KMS-11 (cell line): ENCODE data around the gene CDH4.

Source experiments
- H2AFZ ChIP-seq: fragments of 200-600 bp; sonication (generic); 2 replicates; pipeline ENCODE4 v1.6.1; 2016; ENCODE audit warnings: antibody characterized with exemption, mixed run types, low read depth
- H3K27ac ChIP-seq: fragments of 200-600 bp; sonication (generic); 2 replicates; pipeline ENCODE4 v1.6.1; 2016; ENCODE audit warnings: mild to moderate bottlenecking, mixed run types
- H3K27me3 ChIP-seq: fragments of 200-600 bp; sonication (generic); 2 replicates; pipeline ENCODE4 v1.6.1; 2017; ENCODE audit warnings: mild to moderate bottlenecking, low read depth, mixed run types, moderate library complexity; ENCODE audit not compliant: insufficient read depth
- H3K36me3 ChIP-seq: fragments of 200-600 bp; sonication (generic); 2 replicates; pipeline ENCODE4 v1.6.1; 2017; ENCODE audit warnings: mild to moderate bottlenecking, mixed run types; ENCODE audit not compliant: insufficient read depth
- H3K4me1 ChIP-seq: fragments of 200-600 bp; sonication (generic); 2 replicates; pipeline ENCODE4 v1.6.1; 2016; ENCODE audit warnings: mild to moderate bottlenecking, low read depth, mixed run types; ENCODE audit not compliant: poor library complexity, severe bottlenecking
- H3K4me2 ChIP-seq: fragments of 200-600 bp; sonication (generic); 2 replicates; pipeline ENCODE4 v1.7.0; 2016; ENCODE audit warnings: mild to moderate bottlenecking, mixed run types
- H3K4me3 ChIP-seq: fragments of 200-600 bp; sonication (generic); IDR thresholded peaks from 2 replicates; pipeline ENCODE4 v1.6.1; 2017; ENCODE audit warnings: low read depth, low read length, mixed read lengths; ENCODE audit not compliant: insufficient read depth
- H3K79me2 ChIP-seq: fragments of 200-600 bp; sonication (generic); 2 replicates; pipeline ENCODE4 v1.6.1; 2016; ENCODE audit warnings: low read depth, mixed run types; ENCODE audit not compliant: insufficient read depth
- H3K9ac ChIP-seq: fragments of 200-600 bp; sonication (generic); 2 replicates; pipeline ENCODE4 v1.6.1; 2016; ENCODE audit warnings: mild to moderate bottlenecking, mixed run types
- H4K20me1 ChIP-seq: fragments of 200-600 bp; sonication (generic); 2 replicates; pipeline ENCODE4 v1.6.1; 2016; ENCODE audit warnings: mild to moderate bottlenecking, mixed run types; ENCODE audit not compliant: insufficient read depth
- TF ChIP-seq, protein P1 (sequence below): fragments of 200-600 bp; sonication (generic); conservative IDR thresholded peaks from 2 replicates; pipeline ENCODE4 v1.6.1; 2017; ENCODE audit warnings: low read depth, mild to moderate bottlenecking, antibody characterized with exemption, low read length, moderate library complexity, mixed read lengths

The CDH4 gene

DNA sequence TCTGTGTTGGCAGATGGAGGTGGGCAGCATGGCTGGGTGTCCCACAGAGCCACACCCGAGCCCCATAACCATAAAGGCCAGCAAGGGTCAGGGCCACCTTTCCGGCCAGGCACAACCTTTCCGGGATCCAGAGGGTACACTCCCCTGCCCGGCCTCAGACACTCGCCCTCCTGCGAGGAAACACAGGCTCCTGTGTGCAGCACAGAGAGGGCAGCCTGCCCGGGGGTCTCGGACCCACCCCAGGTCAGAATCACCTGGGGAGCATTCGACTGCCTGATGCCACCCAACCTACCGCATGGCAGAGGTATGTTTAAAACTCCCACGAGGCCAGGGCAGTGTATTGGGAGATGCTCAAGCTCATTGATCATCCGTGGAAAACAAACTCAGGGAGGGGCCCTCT is 553.3 kb downstream of the CDH4 start:
- H4K20me1 ChIP-seq: no peaks in the 10 kb centered on the region
- no peaks in the 10 kb centered on the region for H3K4me1 ChIP-seq
- H3K79me2 ChIP-seq: no peaks in the 10 kb centered on the region
- H3K27ac ChIP-seq: no peak overlapping the region
- H3K4me2 ChIP-seq: no peak overlapping the region
- no peak overlapping the region for H3K4me3 ChIP-seq
- H3K9ac ChIP-seq: no peak overlapping the region
- no peak overlapping the region for H2AFZ ChIP-seq
- H3K36me3 ChIP-seq: no peaks in the 10 kb centered on the region
- TF ChIP-seq, protein P1, sequence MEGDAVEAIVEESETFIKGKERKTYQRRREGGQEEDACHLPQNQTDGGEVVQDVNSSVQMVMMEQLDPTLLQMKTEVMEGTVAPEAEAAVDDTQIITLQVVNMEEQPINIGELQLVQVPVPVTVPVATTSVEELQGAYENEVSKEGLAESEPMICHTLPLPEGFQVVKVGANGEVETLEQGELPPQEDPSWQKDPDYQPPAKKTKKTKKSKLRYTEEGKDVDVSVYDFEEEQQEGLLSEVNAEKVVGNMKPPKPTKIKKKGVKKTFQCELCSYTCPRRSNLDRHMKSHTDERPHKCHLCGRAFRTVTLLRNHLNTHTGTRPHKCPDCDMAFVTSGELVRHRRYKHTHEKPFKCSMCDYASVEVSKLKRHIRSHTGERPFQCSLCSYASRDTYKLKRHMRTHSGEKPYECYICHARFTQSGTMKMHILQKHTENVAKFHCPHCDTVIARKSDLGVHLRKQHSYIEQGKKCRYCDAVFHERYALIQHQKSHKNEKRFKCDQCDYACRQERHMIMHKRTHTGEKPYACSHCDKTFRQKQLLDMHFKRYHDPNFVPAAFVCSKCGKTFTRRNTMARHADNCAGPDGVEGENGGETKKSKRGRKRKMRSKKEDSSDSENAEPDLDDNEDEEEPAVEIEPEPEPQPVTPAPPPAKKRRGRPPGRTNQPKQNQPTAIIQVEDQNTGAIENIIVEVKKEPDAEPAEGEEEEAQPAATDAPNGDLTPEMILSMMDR: no peak
- H3K27me3 ChIP-seq: peaks cover 63% of the 10 kb centered on the region

DNA sequence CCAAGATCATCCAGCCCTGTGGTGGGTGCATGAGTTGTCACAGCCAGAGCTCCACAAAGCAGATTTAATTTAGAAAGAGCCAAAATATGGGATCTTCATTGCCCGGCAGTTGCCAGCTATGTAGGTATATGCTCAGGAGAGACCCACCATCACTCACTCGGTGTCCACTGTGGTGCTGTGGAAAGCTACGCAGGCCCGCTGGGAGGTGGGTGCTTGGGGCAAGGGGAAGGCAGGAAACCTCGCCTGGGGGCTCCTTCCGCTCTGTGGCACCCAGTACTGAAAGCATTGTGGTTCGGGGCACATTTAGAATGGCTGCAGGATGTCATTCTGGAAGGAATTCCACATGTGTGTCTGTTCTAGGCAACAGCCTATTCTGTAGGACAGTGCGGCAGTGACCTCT is 553.7 kb downstream of the CDH4 start:
- H3K4me3 ChIP-seq: no peak overlapping the region
- no peaks in the 10 kb centered on the region for H3K79me2 ChIP-seq
- TF ChIP-seq, protein P1: no peak
- H3K36me3 ChIP-seq: no peaks in the 10 kb centered on the region
- no peaks in the 10 kb centered on the region for H4K20me1 ChIP-seq
- H3K4me1 ChIP-seq: no peaks in the 10 kb centered on the region
- H3K9ac ChIP-seq: no peak overlapping the region
- H3K27ac ChIP-seq: no peak overlapping the region
- peaks cover 67% of the 10 kb centered on the region for H3K27me3 ChIP-seq
- H2AFZ ChIP-seq: no peak overlapping the region
- H3K4me2 ChIP-seq: no peak overlapping the region

DNA sequence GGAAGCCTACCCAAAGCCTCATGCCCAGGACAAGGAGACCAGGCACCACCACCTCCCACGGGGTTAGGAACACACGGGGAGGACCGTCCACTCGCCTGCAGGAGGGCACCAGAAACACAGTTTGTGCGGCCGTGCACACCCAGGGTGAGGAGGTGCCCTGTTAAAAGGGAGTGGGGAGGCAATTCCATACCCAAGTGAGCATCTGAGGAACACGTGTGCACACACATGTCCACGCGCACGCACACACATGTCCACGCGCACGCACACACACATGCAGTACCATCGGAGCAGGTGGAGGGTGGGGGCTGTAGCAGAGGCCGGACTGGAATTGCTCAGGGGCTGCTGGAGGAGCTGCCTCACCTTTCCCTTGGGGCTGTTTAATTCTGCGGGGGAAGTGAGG is 554.3 kb downstream of the CDH4 start:
- H3K36me3 ChIP-seq: no peaks in the 10 kb centered on the region
- H3K79me2 ChIP-seq: no peaks in the 10 kb centered on the region
- H2AFZ ChIP-seq: no peak overlapping the region
- no peak overlapping the region for H3K4me2 ChIP-seq
- no peak overlapping the region for H3K27ac ChIP-seq
- no peak overlapping the region for H3K4me3 ChIP-seq
- no peaks in the 10 kb centered on the region for H4K20me1 ChIP-seq
- H3K9ac ChIP-seq: no peak overlapping the region
- no peaks in the 10 kb centered on the region for H3K4me1 ChIP-seq
- peaks cover 72% of the 10 kb centered on the region for H3K27me3 ChIP-seq
- TF ChIP-seq, protein P1: no peak

DNA sequence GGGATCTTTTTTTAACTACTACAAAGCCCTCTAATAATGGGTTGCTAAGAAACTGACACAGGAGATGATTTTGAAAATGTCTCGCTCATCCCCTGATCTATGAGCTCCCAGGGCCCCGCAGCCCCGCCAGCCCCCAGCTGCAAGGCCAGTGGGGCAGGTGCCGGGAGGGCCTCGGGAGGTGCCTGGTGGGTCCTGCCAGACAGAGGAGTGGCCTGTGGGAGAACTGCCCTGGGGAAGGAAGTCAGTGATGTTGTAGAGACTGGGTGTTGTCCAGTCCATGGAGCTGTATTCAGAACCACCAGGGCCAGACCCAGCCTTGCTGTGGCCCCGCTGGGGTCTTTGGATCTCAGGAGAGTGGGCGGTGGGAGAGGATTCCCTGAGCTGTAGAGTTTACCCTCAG is 554.9 kb downstream of the CDH4 start:
- Histone ChIP-seq H3K27me3 (peaks cover 76% of the 10 kb centered on the region), H3K4me2 (no peak overlapping the region), H3K36me3 (no peaks in the 10 kb centered on the region), H3K4me3 (no peak overlapping the region), H3K27ac (no peak overlapping the region), H3K79me2 (no peaks in the 10 kb centered on the region), H4K20me1 (no peaks in the 10 kb centered on the region), H3K4me1 (no peaks in the 10 kb centered on the region), H3K9ac (no peak overlapping the region), H2AFZ (no peak overlapping the region)
- TF ChIP-seq, protein P1: no peak
